GM19372 (cell line): ENCODE results near the gene POU2F1.
"Not testable (repeated sequence)": the region's sequence is repeated elsewhere in the genome, so short reads cannot be mapped to it uniquely, and the experiment has no call there.

Source experiments
- ATAC-seq: cut with Tn5 transposase; IDR thresholded peaks from one replicate; pipeline ENCODE4 v1.9.1; 2021; ENCODE audit warnings: mild to moderate bottlenecking, low read depth, moderate library complexity; ENCODE audit not compliant: unreplicated experiment

The POU2F1 gene

DNA sequence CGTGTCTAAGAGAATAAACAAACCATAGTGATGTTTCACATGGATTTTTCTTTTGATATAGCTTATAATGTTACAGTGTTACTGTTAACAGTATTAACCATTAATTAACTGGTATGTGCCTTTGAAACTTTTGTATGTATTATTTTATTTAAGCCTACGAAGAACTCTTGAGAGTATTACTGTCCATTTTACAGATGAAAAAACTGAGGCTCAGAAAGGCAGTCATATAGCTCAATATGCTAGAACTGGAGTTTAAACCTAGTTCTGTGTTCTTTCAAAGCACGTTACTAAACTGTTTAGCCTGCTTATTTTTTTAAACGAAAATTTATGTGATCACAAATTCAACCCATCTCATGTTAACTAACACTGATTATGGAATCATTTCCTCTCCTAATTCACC lies 83.5 kb downstream of the POU2F1 start:
- no peak for ATAC-seq

DNA sequence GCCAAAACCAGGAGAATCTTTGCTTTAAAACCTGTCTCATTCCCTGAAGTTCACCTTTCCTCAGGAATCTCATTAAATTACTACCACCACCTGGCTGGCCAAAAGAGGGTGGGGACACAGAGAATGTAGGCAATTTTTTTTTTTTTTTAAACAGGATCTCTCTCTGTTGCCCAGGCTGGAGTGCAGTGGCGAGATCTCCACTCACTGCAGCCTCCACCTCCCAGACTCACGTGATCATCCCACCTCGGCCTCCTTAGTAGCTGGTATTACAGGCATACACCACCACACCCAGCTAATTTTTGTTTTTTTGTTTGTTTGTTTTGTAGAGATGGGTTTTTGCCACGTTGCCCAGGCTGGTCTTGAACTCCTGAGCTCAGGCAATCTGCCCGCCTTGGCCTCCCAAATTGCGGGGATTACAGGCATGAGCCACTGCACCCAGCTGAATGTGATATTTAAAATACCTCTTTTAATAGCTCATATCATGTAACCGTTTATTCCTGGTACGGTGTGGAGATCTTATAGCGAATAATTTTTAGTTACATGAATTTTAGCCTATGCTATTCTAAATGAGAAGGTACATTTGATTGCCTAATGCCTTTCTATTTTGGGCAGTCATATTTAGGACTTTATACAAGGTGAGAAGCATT lies 84.5 kb downstream of the POU2F1 start:
- no peak for ATAC-seq

DNA sequence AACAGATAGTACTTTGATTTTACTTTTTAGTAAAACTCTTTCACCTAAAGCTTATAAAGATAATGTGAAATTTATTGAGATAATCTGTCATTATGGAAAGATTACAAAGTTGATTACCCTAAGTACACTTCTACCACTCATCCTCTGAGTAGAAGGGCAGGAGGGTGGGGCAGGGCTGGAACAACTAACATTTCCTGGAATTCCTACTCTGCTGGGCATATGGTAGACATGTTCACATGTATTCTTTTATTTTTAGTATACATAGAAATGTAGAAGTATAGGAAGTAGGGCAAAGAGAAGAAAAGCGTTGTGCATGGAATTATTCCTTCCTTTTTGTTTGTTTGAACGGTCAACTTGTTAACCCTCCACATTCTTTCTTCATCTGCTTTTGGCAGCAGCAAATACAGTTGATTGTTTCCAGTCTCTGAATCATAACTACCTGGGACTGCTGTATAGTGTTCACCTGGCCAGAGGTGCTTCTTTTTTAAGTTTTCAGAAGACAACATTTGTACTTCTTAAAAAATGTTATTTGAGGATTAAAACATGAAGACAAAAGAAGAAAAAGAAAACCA lies 85.1 kb downstream of the POU2F1 start:
- ATAC-seq = no peak

DNA sequence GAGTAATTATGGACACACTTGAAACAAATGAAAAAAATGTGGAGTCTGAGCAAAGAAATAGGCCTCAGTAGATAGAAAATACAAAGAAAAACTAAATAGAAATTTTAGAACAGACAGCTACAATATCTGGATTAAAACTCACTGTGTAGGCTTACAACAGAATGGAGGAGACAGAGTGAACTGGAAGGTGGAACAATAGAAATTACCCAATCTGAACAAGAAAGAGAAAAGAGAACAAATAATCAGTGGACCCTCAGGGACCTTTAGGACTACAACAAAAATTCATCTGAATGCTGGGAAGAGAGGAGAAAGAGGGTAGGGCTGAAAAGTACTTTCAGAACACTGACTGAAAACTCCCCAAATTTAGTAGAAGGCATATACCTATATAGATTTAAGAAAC lies 90.0 kb downstream of the POU2F1 start:
- no peak for ATAC-seq

DNA sequence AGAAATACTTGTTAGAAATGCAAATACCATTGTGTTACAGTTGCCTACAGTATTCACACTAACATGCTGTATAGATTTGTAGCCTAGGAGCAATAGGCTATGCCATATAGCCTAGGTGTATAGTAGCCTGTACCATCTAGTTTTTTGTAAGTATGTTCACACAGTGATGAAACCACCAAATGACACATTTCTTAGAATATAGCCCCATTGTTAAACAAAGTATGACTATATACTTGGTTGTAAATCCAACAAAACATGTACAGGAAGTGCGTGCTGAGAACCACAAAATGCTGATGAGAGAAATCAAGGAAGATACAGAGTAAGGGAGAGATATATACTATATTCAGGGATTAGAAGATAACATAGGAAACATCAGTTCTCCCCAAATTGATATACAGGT lies 92.2 kb downstream of the POU2F1 start:
- ATAC-seq = no peak

DNA sequence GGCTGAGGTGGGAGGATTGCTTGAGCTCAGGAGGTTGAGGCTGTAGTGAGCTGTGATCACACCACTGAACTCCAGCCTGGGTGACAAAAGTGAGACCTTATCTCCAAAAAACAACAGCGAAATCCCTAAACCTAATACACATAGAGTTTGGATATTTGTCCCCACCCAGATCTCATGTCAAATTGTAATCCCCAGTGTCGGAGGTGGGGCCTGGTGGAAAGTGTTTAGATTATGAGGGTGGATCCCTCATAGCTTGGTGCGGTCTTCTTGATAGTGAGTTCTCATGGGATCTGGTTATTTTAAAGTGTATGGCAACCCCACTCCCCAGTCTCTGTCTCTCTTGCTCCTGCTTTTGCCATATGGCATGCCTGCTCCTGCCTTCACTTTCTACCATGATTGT lies 94.0 kb downstream of the POU2F1 start:
- no peak for ATAC-seq

DNA sequence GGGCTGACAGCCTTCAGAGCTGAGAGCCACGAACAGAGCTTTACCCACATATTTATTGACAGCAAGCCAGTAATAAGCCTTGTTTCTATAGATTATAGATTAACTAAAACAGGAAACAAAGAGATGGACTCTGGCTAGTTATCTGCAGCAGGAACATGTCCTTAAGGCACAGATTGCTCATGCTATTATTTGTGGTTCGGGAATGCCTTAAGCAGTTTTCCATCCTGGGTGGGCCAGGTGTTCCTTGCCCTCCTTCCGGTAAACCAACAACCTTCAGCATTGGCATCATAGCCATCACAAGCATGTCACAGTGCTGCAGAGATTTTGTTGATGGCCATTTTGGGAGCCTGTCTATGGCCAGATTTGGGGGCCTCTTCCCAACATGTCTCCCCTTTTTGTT lies 96.8 kb downstream of the POU2F1 start:
- ATAC-seq = no peak

DNA sequence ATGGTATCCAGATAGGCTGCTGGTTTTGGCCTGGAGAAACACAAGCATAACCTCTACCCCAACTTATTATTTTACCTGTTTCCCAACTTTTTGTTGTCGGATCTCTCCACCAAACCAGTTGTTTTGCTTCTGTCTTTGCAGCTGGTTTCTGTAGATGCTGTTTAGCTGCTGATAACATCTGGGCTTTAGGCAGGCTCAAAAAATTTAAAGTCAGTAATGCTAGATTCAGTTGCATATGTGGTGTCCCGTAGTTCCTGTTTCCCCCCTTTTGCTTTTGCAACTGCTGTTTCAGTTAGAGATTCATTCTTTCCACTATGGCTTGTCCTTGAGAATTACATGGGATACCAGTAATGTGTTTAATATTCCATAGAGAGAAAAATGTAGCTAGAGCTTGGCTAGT lies 98.5 kb downstream of the POU2F1 start:
- ATAC-seq = not testable (repeated sequence)

DNA sequence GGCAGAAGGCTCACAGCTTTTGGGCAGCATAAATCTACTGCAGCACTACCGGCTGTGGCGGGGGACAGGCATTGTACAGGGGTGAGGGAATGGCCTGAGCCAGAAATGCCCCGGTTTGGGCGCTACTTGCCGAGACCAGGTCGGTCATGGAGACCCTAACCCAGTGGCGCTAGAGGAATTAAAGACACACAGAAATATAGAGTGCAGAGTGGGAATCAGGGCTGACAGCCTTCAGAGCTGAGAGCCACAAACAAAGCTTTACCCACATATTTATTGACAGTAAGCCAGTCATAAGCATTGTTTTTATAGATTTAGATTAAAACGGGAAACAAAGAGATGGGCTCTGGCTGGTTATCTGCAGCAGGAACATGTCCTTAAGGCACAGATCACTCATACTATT lies 101.8 kb downstream of the POU2F1 start:
- ATAC-seq = no peak

DNA sequence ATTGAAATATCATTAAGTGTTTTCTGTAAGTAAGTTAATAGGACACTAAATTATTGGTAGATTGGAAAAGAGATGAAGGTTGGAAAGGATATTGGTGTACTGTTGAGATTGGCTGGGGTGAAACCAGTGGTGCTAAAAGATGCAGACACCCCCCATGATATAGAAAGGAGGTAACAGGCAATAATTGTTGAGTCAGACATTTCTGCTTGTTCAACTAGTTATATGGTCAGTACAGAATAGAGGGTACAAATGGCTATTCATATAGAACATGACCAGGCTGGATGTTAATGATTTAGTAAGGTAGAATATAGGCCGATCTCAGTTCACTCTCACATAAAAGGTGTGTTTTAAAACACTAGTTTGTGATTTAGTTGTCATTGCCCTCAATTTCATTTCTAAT lies 104.5 kb downstream of the POU2F1 start:
- ATAC-seq = no peak

DNA sequence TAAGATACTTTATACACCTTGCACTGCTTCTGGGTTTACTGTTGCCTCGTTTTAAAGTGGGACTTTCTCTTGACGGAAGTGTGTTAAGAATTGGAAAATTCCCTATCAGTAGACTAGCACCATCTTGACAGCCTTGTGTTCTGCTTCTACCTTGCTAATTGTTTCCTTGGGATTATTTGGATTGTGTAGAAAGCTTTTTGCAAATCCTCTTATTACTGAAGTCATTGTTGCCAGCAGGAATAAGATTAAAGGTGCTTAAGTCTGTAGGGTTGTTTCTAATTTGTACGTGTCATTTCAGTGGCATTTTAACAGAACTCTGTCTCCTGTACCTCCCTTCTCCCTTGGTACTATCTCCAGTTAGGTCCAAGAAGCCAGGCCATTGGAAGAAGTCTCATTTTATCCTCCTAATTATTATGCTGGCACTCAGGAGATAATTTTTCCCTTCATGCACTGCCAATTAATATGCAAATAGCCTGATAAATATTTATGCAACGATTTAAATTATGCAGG lies 107.7 kb downstream of the POU2F1 start:
- peak; percentile 2 for ATAC-seq

DNA sequence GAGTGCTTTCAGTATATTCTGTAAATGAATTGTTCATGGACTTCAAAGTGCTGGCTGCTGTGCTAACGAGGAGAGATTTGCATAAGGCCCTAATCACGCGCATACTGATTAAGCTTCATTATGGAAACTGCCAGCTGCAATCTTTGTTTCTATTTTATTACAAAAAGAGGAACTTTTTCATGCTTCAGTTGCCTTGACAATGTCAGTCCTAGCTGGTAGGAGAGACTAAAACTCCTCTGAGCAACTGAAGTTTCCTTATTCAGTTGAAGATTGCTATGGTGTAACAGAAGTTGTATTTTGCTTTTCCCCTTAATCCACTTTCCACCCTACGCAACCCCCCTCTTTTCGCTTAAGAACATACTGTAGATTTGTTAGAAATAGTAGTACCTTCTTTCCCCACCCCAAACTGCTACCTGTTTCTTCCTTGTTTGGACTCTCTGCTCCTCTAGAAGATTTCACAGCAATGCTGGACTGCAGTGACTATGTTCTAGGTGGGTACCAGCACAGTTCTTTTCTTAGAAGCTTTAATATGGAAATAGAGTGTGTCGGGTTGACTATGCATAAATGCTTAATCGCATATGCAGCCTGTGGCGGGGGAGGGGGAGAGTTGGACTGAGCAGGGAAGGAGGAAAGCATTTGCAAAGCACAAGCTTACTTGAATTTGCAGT lies 108.3 kb downstream of the POU2F1 start:
- ATAC-seq = peak; percentile 63

DNA sequence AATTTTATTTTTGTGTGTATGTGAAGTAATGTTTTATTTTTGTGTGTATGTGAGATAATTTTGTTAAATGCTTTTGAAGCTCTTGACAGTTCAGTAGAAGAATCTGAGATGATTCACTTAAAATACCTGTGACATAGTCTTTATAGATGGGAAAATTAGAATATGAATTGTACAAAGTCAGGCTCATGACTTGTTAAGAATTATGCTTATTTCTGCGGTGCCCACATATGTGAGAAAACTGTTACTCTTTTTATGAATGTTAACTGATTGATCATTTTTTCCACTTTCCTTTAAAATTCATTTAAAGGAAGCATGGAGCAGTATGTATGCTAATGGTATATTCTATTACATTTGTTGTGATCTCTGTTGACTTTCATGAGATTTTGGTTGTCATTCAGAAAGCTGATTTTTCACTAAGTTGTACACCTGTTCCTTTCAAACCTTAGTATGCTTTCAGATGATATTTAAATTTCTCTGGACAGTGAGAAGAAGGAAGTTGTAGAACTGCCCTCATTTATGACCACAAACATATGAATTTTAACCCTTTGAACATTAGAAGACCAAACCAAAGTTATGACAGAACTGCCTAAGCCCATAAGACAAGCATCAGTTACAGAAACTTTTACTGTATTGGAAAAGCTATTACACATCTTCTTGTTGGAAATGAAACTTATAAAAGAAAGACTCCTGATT lies 110.1 kb downstream of the POU2F1 start:
- ATAC-seq = peak; percentile 29

DNA sequence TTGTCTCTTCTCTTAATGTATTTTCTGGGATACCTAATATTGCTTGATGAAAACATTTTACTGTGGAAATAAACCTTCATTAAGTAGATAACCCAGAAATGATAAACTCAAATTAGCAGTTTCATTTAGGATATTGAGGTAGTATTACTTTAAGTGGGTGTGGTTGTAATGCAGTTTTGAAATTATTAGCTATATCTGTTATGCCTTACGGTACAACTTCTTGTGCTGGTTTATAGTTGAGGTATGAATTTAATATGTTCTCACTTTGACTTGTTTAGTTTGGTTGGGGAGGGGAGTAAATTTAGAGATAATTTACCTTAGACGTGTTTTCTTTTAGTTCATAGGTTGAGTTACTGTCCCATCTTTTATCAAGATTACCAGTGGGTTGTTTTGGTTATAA lies 111.0 kb downstream of the POU2F1 start:
- no peak for ATAC-seq

DNA sequence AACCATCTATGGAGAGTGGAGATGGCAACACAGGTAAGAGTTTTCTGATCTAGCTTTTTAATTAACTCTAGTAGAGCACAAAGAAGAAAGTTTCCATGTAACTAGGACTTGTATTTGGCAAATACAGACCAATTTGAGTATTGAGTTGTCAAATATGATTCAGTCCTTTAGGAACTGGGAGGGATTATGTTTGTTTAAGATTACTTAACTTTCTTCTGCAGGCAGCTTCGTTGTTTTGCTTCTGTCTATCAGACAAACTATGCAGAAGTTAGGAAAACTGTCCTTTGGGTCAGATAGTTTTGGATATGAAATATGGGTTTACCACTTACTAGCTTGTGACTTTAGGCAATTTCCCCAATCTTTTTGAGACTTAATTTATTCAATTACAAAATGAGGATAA lies 111.8 kb downstream of the POU2F1 start:
- no peak for ATAC-seq

DNA sequence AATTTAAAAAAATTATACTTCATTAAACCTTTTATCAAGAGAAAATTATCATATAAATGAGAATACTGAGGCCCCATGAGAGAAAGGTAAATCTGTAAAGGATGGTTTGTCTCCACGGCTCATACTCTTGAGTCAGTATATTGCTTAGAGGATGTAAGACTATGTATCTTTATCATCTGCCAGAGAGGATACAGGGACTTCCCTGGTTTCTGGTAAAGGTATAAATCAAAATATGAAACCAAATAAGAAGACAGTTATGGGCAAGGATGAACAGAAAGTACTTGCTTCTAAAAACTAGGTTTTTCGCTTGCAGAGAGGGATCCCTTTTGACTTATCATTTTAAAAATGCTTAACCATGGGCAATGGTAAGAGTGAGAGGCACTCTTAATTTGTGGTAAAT lies 112.4 kb downstream of the POU2F1 start:
- no peak for ATAC-seq

DNA sequence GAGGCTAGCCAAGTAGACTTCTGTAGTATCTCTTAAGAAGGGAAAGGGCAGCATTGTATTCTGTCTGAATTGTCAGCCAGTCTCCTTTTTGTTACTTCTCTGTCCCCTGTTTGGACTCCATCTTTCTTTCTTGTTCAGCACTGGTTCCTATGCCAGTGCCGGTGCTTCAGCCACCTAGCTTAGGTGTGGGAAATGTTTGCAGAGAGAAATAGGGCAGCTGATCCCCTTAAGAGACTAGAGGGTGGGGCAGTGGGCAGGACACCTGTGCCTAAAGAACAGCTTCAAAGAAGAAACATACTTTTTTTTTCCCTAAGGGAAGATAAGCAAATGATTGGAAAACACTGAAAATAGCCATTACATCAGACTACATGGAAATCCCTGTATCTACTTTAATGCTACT lies 113.0 kb downstream of the POU2F1 start:
- ATAC-seq = no peak

DNA sequence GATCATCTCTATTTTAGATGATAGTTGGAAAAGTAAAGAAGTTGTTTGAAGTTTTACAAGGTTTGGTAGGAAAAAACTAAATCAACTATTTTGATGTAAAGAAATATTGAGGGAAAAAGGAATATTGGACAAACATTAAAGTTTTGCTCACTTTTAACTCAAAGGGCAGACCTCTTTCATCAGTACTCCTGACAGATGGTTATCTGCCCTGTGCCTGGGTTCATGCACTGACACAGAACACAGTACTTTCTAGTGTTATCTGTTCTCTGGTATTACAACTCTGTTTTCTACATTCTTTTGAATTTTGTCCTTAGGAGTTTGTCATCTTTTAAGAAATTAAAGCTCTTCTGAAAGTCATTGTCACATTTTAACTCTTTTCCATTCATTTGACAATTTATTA lies 118.7 kb downstream of the POU2F1 start:
- ATAC-seq = no peak

DNA sequence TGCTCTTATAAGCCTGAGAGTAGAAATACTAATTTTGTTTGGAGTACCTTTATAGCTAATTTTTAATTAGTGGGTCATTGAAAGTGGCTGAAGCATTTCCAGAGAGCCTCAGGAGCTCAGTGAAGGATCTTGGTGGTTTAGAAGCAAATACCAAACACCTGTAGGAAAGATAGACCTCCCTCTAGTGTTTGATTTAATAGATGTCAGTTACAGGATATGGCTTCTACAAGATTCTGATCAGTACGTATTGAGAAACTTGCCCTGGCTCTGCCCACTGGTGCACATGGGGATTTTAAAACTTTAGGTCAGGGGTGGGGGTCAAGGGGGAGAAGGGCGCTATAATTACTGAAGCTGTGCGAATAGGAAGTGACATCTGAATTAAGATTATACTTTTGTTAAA lies 122.2 kb downstream of the POU2F1 start:
- ATAC-seq = no peak

DNA sequence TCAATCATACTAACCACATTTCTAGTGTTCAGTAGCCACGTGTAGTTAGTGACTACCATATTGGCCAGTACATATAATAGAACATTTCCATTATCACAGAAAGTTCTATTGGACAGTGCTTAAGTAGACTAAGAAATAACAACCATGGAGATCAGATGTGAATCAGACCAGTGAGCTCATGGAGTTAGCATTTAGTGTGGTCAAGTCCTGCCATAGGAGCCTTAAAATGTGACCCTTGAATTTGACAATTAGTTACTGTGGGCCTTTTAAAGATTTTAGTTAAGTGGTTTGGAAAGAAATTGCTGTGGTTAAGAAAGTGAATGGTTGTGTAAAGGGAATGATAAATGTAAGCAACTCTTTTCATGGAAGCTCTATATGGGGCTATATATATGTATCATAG lies 123.4 kb downstream of the POU2F1 start:
- no peak for ATAC-seq

DNA sequence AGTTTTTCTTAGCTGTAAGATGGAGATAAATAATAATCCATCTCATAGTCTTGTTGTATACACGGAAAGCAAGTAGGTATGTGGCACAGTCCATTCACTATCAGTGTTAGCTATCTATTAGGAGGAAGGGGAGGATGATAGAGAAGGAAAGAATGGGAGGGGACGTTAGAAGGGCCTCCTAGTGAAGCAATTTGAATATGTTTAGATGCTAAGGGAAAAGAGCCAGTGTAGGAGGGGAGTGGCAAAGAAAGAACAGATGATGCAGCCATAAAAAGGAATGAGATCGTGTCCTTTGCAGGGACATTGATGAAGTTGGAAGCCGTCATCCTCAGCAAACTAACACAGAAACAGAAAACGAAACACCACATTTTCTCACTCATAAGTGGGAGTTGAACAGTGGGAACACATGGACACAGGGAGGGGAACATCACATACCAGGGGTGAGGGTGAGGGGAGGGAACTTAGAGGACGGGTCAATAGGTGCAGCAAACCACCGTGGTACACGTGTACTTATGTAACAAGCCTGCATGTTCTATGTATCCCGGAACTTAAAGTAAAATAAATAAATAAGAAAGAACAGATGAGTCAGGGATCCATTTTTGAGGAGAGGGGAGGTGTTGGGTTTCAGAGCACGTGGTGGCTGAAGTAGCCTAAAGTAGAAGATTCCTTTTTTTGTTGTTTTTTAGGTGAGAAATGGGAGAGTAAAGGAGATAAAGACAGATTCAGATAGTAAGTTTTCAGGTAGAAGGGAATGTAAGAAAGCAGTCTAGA lies 124.1 kb downstream of the POU2F1 start:
- no peak for ATAC-seq
